Gastroesophageal sphincter (tissue), 4 donors: Measurements from ENCODE around the gene AUTS2. TPM values are rescaled to one million over a fixed set of nuclear protein-coding genes. Genes with fewer than 3 reads are reported as not detected.
A peak's percentile ranks its signal among the peaks of the same experiment; 100 is the strongest.

Experiments
- ATAC-seq: fragments of 150-250 bp; one replicate; pipeline ENCODE4 v1.9.1; 2016; ENCODE audit warnings: mild to moderate bottlenecking, moderate library complexity
- H3K27ac ChIP-seq, 4 donors: fragments of 200-600 bp; sonication (generic) in 3 of 4; 1 replicate in 3 of 4; 2 replicates in 1 of 4; pipeline ENCODE4 v1.5.1; 2016 to 2019
- H3K27me3 ChIP-seq: fragments of 200-600 bp; sonication (generic); one replicate; pipeline ENCODE4 v1.5.1; 2019
- H3K36me3 ChIP-seq, 2 donors: fragments of 200-600 bp; sonication (generic); one replicate each; pipeline ENCODE4 v1.5.1; 2019; ENCODE audit warnings: control low read depth in 1 of 2
- H3K4me1 ChIP-seq, 3 donors: fragments of 200-600 bp; sonication (generic); 1 replicate in 2 of 3; 2 replicates in 1 of 3; pipeline ENCODE4 v1.5.1; 2016 to 2019; ENCODE audit warnings: control low read depth in 2 of 3
- H3K4me3 ChIP-seq, 2 donors: fragments of 200-600 bp; sonication (generic); one replicate each; pipeline ENCODE4 v1.5.1; 2019; ENCODE audit warnings: mild to moderate bottlenecking in 1 of 2, moderate library complexity in 1 of 2
- H3K9me3 ChIP-seq, 3 donors: fragments of 200-600 bp; sonication (generic); one replicate each; pipeline ENCODE4 v1.5.1; 2017 to 2019; ENCODE audit warnings: control low read depth in 2 of 3
- EP300 ChIP-seq: sonication (generic); formaldehyde crosslinking; IDR thresholded peaks from one replicate; pipeline ENCODE4 v1.6.1; 2017; ENCODE audit warnings: antibody characterized with exemption, mild to moderate bottlenecking
- POLR2A ChIP-seq, 2 donors: fragments of 450-650 bp; IDR thresholded peaks; one replicate each; pipeline ENCODE4 v1.6.1; 2017; ENCODE audit warnings: antibody characterized with exemption in 2 of 2, mild to moderate bottlenecking in 2 of 2, moderate library complexity in 1 of 2
- POLR2AphosphoS5 ChIP-seq: sonication (generic); formaldehyde crosslinking; IDR thresholded peaks from one replicate; pipeline ENCODE4 v1.6.1; 2017; ENCODE audit warnings: antibody characterized with exemption
- WGBS, 2 donors: methylation state at CpG; one replicate each; pipeline ENCODE4 v1.1.5; 2018; ENCODE audit warnings: low coverage in 1 of 2; 5-methylcytosine and 5-hydroxymethylcytosine counted together
- total RNA-seq, 4 donors: library from RNA; depleted of rRNA; stranded (reverse); fragments of >200 nt; gene quantifications; one replicate each; pipeline ENCODE4 v1.1.0, GENCODE V29; 2016
- TF ChIP-seq, protein P1 (sequence below), 4 experiments: fragments of 200-600 bp in 2 of 4; fragments of 450-650 bp in 2 of 4; sonication (generic) in 1 of 4; IDR thresholded peaks; one replicate each; pipeline ENCODE4 v1.5.1; 2017 to 2019; ENCODE audit warnings: antibody characterized with exemption in 4 of 4, mild to moderate bottlenecking in 2 of 4, moderate library complexity in 2 of 4

Gene AUTS2
- total RNA-seq, 4 donors from 2014 or later: 12.2 to 48.7 (median 44.1) TPM

DNA sequence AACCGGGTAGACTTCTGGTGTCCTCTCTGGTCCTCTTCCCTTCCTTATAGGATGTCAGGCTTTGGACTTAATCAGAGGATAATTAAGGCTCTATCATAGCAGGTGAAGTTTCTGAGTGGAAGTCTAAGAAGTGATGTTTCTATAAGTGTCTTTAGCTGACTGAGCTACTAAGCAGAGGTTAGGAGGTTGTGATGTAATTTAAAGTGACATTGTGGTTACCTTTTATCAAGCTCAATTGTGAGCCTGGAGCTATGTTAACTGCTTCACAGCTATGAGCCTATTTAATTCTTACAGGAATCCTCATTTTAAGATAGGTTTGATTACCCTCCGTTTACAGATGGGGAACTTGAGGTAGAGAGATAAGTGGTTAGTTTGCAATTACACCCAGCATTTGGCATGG, 365.1 kb downstream of the AUTS2 start:
- no peaks in the 10 kb centered on the region for H3K27me3 ChIP-seq
- H3K4me1 ChIP-seq: peaks cover 24 to 80% (median 29%) of the 10 kb centered on the region in 3 donors
- no peak for ATAC-seq
- no peak overlapping the region for H3K4me3 ChIP-seq
- H3K36me3 ChIP-seq: no peaks in the 10 kb centered on the region
- 62 to 81% methylated on average over 2 of the region's 2 CpGs for WGBS, 2 donors
- H3K27ac ChIP-seq: peak overlapping the region in 1 of 4 donors; percentile 72
- TF ChIP-seq EP300 (no peak), POLR2AphosphoS5 (no peak)
- TF ChIP-seq, protein P1, sequence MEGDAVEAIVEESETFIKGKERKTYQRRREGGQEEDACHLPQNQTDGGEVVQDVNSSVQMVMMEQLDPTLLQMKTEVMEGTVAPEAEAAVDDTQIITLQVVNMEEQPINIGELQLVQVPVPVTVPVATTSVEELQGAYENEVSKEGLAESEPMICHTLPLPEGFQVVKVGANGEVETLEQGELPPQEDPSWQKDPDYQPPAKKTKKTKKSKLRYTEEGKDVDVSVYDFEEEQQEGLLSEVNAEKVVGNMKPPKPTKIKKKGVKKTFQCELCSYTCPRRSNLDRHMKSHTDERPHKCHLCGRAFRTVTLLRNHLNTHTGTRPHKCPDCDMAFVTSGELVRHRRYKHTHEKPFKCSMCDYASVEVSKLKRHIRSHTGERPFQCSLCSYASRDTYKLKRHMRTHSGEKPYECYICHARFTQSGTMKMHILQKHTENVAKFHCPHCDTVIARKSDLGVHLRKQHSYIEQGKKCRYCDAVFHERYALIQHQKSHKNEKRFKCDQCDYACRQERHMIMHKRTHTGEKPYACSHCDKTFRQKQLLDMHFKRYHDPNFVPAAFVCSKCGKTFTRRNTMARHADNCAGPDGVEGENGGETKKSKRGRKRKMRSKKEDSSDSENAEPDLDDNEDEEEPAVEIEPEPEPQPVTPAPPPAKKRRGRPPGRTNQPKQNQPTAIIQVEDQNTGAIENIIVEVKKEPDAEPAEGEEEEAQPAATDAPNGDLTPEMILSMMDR (IDR thresholded peaks at IDR 0.05): no peak
- no peaks in the 10 kb centered on the region for H3K9me3 ChIP-seq

DNA sequence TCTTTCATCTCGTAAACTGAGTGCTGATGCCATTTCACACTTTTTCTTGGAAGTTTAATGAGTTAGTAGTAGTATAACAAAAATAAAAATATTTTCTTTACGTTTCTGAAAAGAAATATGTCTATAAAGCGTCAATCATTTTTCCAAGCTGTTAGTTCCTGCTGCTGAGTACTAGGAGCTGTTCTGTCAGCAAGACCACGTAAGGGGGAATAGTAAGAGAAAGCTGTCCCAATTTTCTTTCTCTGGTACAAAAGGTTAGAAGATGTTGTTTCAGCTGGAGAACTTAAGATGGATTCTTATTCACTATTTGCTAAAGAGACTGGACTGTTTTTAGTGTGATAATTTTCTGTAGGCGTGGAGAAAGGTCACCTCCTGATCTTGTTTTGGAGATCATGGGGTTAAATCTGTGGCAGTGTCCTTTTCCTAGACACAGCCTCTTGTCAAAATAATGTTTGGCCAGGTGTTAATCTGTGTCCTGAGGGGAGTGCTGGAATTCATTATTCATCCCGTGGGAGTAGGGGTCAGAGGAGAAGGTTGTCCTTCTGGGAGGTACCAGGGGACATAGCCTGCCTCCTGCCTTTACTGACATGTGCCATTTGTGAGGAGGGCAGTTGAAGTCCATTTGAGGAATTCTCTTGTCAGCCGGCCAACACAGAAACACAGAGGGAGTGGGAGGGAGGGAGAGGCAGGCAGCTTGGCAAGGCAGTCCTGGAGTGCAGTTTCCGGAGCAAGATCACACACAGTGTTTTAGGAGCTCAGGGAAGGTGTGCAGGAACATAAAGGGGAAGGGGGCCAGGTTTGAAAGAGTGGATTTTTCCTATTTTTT, 368.7 kb downstream of the AUTS2 start:
- Histone ChIP-seq H3K27me3 (no peaks in the 10 kb centered on the region), H3K9me3 (no peaks in the 10 kb centered on the region), H3K4me1 (peaks cover 20 to 56% (median 21%) of the 10 kb centered on the region in 3 donors), H3K27ac (peak overlapping the region in 2 of 4 donors; percentile 28 to 35), H3K36me3 (no peaks in the 10 kb centered on the region), H3K4me3 (peak overlapping the region in 1 of 2 donors; percentile 20)
- no peak for TF ChIP-seq POLR2AphosphoS5
- TF ChIP-seq EP300: no peak
- no peak for TF ChIP-seq POLR2A (IDR thresholded peaks at IDR 0.05)
- TF ChIP-seq, protein P1 (IDR thresholded peaks at IDR 0.05): no peak
- peak; percentile 43 for ATAC-seq
- 34 to 44% methylated on average over 5 to 8 of the region's 8 CpGs for WGBS, 2 donors

DNA sequence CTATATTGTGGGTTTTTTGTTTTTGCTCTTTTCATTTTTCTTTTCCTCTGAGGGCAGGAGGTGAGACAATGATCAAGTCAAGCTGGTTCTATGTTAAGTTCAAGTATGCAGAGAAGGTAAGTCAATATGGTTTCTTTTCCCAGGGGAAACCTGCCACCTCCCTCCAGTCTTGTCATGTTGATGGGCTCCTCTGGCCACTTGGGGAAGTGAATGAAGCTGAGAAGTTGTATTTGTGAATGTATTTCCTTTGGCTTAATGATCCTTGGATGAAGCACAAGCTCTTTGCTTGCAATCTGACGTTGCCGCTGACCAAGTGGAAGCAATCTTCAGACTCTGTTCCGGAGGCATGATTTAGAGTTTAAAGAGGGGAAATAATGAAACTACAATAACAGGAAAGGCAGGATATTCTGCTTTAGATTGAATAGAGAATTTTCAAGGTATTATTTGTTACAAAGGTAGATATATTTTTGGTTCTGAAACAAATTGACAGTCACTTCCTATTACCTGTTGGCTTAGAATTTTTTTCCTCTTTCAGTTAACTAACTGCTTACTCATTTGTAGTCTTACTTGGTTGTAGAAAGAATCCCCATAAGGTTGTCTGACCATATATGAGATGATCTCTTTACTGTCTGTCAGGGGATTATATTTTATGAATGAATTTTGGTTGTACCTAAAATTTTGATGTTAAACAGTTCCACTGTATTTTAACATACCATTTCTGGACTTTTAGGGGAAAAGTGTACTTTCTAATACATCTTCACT, 369.6 kb downstream of the AUTS2 start:
- TF ChIP-seq, protein P1 (IDR thresholded peaks at IDR 0.05): no peak
- TF ChIP-seq POLR2A (IDR thresholded peaks at IDR 0.05): no peak
- no peak for TF ChIP-seq POLR2AphosphoS5
- no peak for TF ChIP-seq EP300
- H3K27me3 ChIP-seq: no peaks in the 10 kb centered on the region
- H3K4me3 ChIP-seq: peak overlapping the region; percentile 19 to 20
- H3K36me3 ChIP-seq: no peaks in the 10 kb centered on the region
- no peak for ATAC-seq
- H3K4me1 ChIP-seq: peaks cover 11 to 47% (median 12%) of the 10 kb centered on the region in 3 donors
- no peaks in the 10 kb centered on the region for H3K9me3 ChIP-seq
- 22 to 39% methylated on average over 3 of the region's 3 CpGs for WGBS, 2 donors
- peak overlapping the region in 2 of 4 donors; percentile 28 to 35 for H3K27ac ChIP-seq

DNA sequence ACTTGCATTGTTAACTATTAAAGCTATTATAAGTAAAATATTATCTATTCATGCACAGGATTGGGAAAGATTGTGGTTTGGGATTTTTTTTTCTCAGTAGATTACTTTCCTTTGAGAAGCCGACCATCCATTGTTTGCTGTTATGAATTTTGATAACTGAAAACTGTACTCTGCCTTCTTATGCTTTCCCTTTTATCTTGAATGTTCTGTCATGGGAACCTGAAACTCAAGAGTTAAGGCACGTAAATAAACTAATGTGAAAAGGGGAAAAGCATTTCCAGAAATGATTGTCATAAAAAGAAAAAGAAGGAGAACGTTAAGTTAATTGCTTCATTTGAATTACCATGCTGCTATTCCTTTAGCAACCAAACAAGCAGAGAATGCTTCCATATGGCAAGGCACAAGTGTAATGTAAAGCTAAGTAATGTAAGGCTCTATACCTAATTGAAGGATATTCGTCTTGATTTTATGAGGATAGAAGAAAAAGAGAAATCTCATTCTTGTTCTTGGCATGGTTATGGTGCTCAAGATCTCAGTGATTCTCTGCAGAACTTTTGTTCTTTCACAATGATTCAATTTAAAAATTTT, 370.8 kb downstream of the AUTS2 start:
- H3K4me1 ChIP-seq: peaks cover 6 to 35% (median 6%) of the 10 kb centered on the region in 3 donors
- no peak overlapping the region for H3K27ac ChIP-seq
- TF ChIP-seq EP300: no peak
- TF ChIP-seq, protein P1 (IDR thresholded peaks at IDR 0.05): no peak
- no peak for TF ChIP-seq POLR2A (IDR thresholded peaks at IDR 0.05)
- no peak for TF ChIP-seq POLR2AphosphoS5
- no peak overlapping the region for H3K4me3 ChIP-seq
- H3K9me3 ChIP-seq: no peaks in the 10 kb centered on the region
- H3K27me3 ChIP-seq: no peaks in the 10 kb centered on the region
- ATAC-seq: no peak
- H3K36me3 ChIP-seq: no peaks in the 10 kb centered on the region
- WGBS, 2 donors: 79 to 88% methylated on average over 4 of the region's 4 CpGs
